Osteoblast (primary cell): Measurements from ENCODE around the gene TECR. TPM values are rescaled to one million over a fixed set of nuclear protein-coding genes. Genes with fewer than 3 reads are reported as not detected.

Experiments used
- DNase-seq: peaks from one replicate; pipeline ENCODE4 v3.0.0; 2011; ENCODE audit warnings: low spot score, mixed read lengths; ENCODE audit not compliant: insufficient read length; ENCODE audit errors: missing footprints
- H2AFZ ChIP-seq: 2 replicates; pipeline ENCODE4 v1.6.0; 2011; ENCODE audit warnings: mild to moderate bottlenecking, low read length
- H3K27ac ChIP-seq: 2 replicates; pipeline ENCODE4 v1.5.1; 2011; ENCODE audit warnings: mild to moderate bottlenecking, low read depth, low read length, moderate library complexity
- H3K27me3 ChIP-seq: 2 replicates; pipeline ENCODE4 v1.6.0; 2012; ENCODE audit warnings: mild to moderate bottlenecking, control low read depth, inconsistent platforms, low read length, moderate library complexity; ENCODE audit not compliant: insufficient read depth
- H3K36me3 ChIP-seq: 2 replicates; pipeline ENCODE4 v1.5.1; 2011; ENCODE audit warnings: mild to moderate bottlenecking, low read length, control low read depth, moderate library complexity; ENCODE audit not compliant: insufficient read depth
- H3K4me1 ChIP-seq: 2 replicates; pipeline ENCODE4 v1.5.1; 2011; ENCODE audit warnings: mild to moderate bottlenecking, low read length, control low read depth, moderate library complexity; ENCODE audit not compliant: insufficient read depth
- H3K4me2 ChIP-seq: 2 replicates; pipeline ENCODE4 v1.6.0; 2011; ENCODE audit warnings: mild to moderate bottlenecking, low read length; ENCODE audit not compliant: insufficient read depth
- H3K4me3 ChIP-seq: fragments of 200-600 bp; sonication (generic); 3 replicates; pipeline ENCODE4 v1.5.1; 2012; ENCODE audit warnings: mild to moderate bottlenecking, low read length, inconsistent platforms; ENCODE audit not compliant: insufficient read depth
- H3K79me2 ChIP-seq: 2 replicates; pipeline ENCODE4 v1.6.0; 2012; ENCODE audit warnings: mild to moderate bottlenecking, low read length, control low read depth, inconsistent platforms; ENCODE audit not compliant: insufficient read depth
- H3K9me3 ChIP-seq: 2 replicates; pipeline ENCODE4 v1.5.1; 2011; ENCODE audit warnings: low read depth, low read length, control low read depth
- H4K20me1 ChIP-seq: 2 replicates; pipeline ENCODE4 v1.6.0; 2012; ENCODE audit warnings: mild to moderate bottlenecking, low read length, control low read depth; ENCODE audit not compliant: insufficient read depth
- CTCF ChIP-seq: IDR thresholded peaks from 2 replicates; pipeline ENCODE4 v1.5.1; 2011; ENCODE audit warnings: mild to moderate bottlenecking, low read depth, low read length, moderate library complexity; ENCODE audit errors: extremely low read depth
- total RNA-seq: library from RNA; depleted of rRNA; stranded (reverse); fragments of >200 nt; gene quantifications from 2 replicates; pipeline ENCODE4 v1.2.3, GENCODE V29; 2012

TECR gene
- total RNA-seq, 1 donor = 41.6 TPM

DNA sequence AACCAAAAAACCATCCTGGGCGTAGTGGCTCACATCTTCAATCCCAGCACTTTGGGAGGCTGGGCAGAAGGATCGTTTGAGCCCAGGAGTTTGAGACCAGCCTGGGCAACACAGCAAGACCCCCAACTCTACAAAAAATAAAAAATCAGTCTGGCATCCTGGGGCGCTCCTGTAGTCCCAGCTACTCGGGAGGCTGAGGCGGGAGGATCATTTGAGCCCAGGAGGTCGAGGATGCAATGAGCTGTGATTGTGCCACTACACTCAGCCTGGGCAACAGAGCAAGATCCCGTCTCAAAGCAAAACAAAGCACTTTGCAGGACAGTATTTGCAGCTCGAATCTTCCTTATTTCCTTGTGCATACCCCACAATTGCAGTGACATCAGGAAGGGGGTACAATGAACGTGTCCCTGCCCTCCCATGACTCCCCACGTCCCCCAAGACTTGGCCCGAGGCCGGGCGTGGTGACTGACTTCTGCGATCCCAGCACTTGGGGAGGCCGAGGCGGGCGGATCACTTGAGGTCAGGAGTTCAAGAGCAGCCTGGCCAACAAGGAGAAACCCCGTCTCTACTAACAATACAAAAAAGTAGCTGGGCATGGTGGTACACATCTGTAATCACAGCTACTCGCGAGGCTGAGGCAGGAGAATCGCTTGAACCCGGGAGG, 41.6 kb downstream of the TECR start:
- no peaks in the 10 kb centered on the region for H3K27me3 ChIP-seq
- H3K27ac ChIP-seq = peak overlapping the region; percentile 71
- H3K4me1 ChIP-seq = peaks cover 10% of the 10 kb centered on the region
- H3K79me2 ChIP-seq = peaks cover 33% of the 10 kb centered on the region
- H4K20me1 ChIP-seq = peaks cover 5% of the 10 kb centered on the region
- peak overlapping the region; percentile 100 for H3K4me3 ChIP-seq
- no peak for TF ChIP-seq CTCF
- peak; percentile 0 for DNase-seq
- H2AFZ ChIP-seq = peak overlapping the region; percentile 97
- no peaks in the 10 kb centered on the region for H3K9me3 ChIP-seq
- H3K4me2 ChIP-seq = peak overlapping the region; percentile 92
- no peaks in the 10 kb centered on the region for H3K36me3 ChIP-seq

DNA sequence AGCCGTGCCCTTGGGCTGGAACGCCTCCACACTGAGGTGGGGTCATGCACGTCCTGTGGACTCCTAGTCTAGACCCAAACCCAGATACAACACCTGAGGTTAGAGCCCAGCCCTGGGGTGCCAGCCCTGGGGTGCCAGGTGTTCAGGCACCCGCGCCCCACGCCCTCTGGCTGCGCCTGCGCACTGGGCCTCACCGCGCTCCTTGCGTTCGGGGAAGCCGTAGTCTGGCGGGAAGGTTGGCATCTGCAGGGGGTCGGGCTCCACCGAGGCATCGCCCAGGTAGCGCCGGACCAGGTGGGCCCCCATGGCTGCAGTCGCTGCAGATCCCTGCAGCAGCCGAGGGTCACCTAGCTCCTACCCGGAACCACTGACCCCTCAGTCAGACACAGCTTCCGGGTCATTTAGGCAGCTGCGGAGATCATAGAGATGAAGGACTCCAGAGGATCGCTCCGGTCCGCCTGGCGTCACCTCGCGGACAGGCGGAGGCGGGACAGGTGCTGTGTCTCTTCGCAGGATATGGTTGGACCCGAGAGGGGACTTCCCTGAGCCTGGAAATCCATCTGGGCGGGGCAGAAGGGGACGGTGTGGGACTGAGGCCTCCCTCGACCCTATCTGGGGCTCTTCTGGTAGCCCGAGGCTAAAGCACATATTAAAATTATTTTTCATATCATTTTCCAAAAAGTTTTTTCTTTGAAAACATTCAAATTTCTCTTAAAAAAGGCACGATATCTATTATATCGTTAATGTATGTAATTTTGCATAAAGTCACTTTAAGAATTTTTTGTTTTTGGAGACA, 42.5 kb downstream of the TECR start, which contains the start of gene NDUFB7:
TSS of gene NDUFB7 (minus strand) at position 372 of the 796 bp plus-strand sequence. CDS start at position 306, 66 bp downstream.
- Histone ChIP-seq H3K36me3 (no peaks in the 10 kb centered on the region), H4K20me1 (peaks cover 3% of the 10 kb centered on the region), H2AFZ (peak within 1 kb of the TSS; percentile 97), H3K27ac (peak within 1 kb of the TSS; percentile 71), H3K4me3 (peak within 1 kb of the TSS; percentile 100), H3K4me1 (peaks cover 10% of the 10 kb centered on the region), H3K4me2 (peak within 1 kb of the TSS; percentile 92), H3K9me3 (no peaks in the 10 kb centered on the region), H3K79me2 (peaks cover 33% of the 10 kb centered on the region), H3K27me3 (no peaks in the 10 kb centered on the region)
- peak; percentile 74 for TF ChIP-seq CTCF
- DNase-seq = peak; percentile 99

DNA sequence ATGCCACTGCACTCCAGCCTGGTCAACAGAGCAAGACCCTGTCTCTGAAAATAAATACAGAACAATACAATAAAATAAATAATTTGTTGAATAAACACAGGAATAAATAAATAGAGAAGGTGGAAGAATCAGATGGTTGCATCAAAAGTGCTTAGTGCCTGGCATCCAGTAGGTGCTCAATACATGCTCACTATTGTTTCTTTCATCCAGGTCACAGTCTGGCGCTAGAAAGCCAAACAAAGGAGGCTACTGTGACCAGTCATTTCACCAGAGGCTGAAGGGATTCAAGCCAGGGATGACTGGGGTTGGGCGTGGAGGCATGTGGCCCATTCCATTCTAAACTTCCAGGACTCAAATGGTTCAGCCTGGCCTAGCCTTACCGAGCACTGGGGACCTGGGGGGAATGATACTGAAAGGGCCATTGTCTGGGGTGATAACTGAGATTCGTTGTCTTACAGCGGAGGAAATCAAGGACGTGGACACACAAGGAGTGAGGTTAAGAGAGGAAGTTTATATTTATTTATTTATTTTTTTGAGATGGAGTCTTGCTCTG, 46.1 kb downstream of the TECR start:
- Histone ChIP-seq H3K79me2 (peaks cover 14% of the 10 kb centered on the region), H2AFZ (no peak overlapping the region), H3K4me2 (no peak overlapping the region), H4K20me1 (no peaks in the 10 kb centered on the region), H3K4me3 (no peak overlapping the region), H3K27ac (no peak overlapping the region), H3K27me3 (no peaks in the 10 kb centered on the region), H3K4me1 (peaks cover 10% of the 10 kb centered on the region), H3K9me3 (no peaks in the 10 kb centered on the region), H3K36me3 (no peaks in the 10 kb centered on the region)
- no peak for TF ChIP-seq CTCF
- peak; percentile 49 for DNase-seq

DNA sequence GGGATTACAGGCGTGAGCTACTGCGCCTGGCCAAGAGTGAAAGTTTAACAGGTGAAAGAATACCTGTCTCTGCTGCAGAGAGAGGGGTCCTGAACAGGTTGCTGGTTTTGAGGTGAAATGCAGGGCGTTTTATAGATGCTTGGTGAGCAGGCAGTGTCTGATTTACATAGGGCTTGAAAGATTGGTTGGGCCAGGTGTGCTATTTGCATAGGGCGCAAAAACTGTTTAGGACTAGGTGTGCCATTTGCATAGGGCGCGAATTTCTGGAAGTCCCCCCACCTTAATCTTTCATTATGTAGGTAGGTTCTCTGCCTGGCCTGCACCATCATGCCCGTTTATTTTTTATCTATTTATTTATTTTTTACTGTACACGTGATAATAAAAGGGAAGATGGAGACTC, 47.0 kb downstream of the TECR start:
- Histone ChIP-seq H3K4me1 (peaks cover 2% of the 10 kb centered on the region), H3K9me3 (no peaks in the 10 kb centered on the region), H4K20me1 (no peaks in the 10 kb centered on the region), H3K36me3 (no peaks in the 10 kb centered on the region), H3K27ac (no peak overlapping the region), H3K4me2 (no peak overlapping the region), H3K4me3 (no peak overlapping the region), H3K79me2 (peaks cover 6% of the 10 kb centered on the region), H3K27me3 (no peaks in the 10 kb centered on the region), H2AFZ (no peak overlapping the region)
- no peak for DNase-seq
- no peak for TF ChIP-seq CTCF
